Measurements from ENCODE around the gene OR2T4. TPM values are rescaled to one million over a fixed set of nuclear protein-coding genes. Genes with fewer than 3 reads are reported as not detected.

The OR2T4 gene, protein sequence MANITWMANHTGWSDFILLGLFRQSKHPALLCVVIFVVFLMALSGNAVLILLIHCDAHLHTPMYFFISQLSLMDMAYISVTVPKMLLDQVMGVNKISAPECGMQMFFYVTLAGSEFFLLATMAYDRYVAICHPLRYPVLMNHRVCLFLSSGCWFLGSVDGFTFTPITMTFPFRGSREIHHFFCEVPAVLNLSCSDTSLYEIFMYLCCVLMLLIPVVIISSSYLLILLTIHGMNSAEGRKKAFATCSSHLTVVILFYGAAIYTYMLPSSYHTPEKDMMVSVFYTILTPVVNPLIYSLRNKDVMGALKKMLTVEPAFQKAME
- polyA plus RNA-seq = not detected in 3 replicates
- polyA plus RNA-seq (2011; ENCODE audit: low read depth) = not detected
- not detected in 2 replicates for polyA plus RNA-seq (2011; cell fraction: cytosol; rRNA removed)
- polyA plus RNA-seq (2011; cell fraction: nucleus; rRNA removed) = not detected in 2 replicates
- not detected in 2 replicates for polyA plus RNA-seq (2012; ENCODE audit: low replicate concordance)
- not detected in 3 replicates for polyA minus RNA-seq
- polyA minus RNA-seq (2011; cell fraction: cytosol; rRNA and poly(A)+ RNA removed) = not detected
- polyA minus RNA-seq (2011; cell fraction: nucleus; rRNA and poly(A)+ RNA removed) = not detected in 2 replicates

DNA sequence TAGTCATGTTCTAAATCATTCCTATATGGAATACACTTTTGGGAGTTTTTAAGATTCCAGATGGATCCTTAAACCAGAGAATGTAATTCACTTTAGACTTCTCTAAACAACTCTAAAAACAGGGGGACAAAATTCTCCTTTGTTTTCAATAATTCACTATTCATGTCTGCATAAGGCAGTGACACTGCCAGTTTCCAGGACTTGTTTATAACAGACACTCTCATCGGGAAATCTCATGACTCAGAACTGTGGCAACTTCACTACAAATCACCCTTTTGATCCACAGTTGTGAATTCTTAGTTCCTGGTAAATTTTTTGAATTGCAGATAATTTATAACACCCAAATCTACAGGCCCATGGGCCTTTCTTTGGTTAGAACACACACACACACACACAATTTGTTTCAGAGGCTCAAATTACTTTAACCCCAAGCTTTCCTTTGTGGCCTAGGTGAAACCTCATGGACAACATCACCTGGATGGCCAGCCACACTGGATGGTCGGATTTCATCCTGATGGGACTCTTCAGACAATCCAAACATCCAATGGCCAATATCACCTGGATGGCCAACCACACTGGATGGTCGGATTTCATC lies at the start of gene OR2T4:
Gene OR2T4, plus strand, starts transcription at position 545 of the 595 bp plus-strand sequence. Its CDS starts 0 bp downstream, at position 545.
- no peaks in the 10 kb centered on the region for H3K9me1 ChIP-seq (ENCODE audit: control insufficient read depth, extremely low read depth, insufficient read depth, low read length)
- H4K20me1 ChIP-seq (ENCODE audit: control insufficient read depth, extremely low read depth, insufficient read depth, low read length) = no peaks in the 10 kb centered on the region
- no peak within 1 kb of the TSS for H3K9ac ChIP-seq (ENCODE audit: control insufficient read depth, extremely low read depth, insufficient read depth, low read length)
- H2AFZ ChIP-seq (ENCODE audit: control insufficient read depth, low read length) = no peak within 1 kb of the TSS
- H3K4me3 ChIP-seq (ENCODE audit: control insufficient read depth in 2 of 3, extremely low read depth in 1 of 3, insufficient read depth in 2 of 3, low read depth in 1 of 3, low read length in 3 of 3) = no peak within 1 kb of the TSS
- H3K4me2 ChIP-seq (ENCODE audit: control insufficient read depth, extremely low read depth, insufficient read depth, low read depth, low read length) = no peak within 1 kb of the TSS
- peaks cover 2% of the 10 kb centered on the region for H3K9me3 ChIP-seq (ENCODE audit: control insufficient read depth, low read depth, low read length)
- no peak within 1 kb of the TSS for H3K27ac ChIP-seq (ENCODE audit: control insufficient read depth, insufficient read depth, low read length)
- DNase-seq (ENCODE audit: low read depth, low spot score) (no peak), FAIRE-seq (no peak)
- H3K27me3 ChIP-seq (ENCODE audit: control insufficient read depth, extremely low read depth, insufficient read depth, low read length) = no peaks in the 10 kb centered on the region
- H3K4me1 ChIP-seq (ENCODE audit: control insufficient read depth, extremely low read depth, insufficient read depth, low read length) = no peaks in the 10 kb centered on the region
- H3K36me3 ChIP-seq (ENCODE audit: control insufficient read depth in 2 of 2, extremely low read depth in 1 of 2, insufficient read depth in 2 of 2, low read length in 2 of 2) = no peaks in the 10 kb centered on the region
- no peaks in the 10 kb centered on the region for H3K79me2 ChIP-seq (ENCODE audit: control insufficient read depth, insufficient read depth, low read length)
- no peak for TF ChIP-seq EZH2 (IDR thresholded peaks at IDR 0.05; ENCODE audit: low read length)
- TF ChIP-seq, protein P1, sequence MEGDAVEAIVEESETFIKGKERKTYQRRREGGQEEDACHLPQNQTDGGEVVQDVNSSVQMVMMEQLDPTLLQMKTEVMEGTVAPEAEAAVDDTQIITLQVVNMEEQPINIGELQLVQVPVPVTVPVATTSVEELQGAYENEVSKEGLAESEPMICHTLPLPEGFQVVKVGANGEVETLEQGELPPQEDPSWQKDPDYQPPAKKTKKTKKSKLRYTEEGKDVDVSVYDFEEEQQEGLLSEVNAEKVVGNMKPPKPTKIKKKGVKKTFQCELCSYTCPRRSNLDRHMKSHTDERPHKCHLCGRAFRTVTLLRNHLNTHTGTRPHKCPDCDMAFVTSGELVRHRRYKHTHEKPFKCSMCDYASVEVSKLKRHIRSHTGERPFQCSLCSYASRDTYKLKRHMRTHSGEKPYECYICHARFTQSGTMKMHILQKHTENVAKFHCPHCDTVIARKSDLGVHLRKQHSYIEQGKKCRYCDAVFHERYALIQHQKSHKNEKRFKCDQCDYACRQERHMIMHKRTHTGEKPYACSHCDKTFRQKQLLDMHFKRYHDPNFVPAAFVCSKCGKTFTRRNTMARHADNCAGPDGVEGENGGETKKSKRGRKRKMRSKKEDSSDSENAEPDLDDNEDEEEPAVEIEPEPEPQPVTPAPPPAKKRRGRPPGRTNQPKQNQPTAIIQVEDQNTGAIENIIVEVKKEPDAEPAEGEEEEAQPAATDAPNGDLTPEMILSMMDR (optimal IDR thresholded peaks at IDR 0.05 in 1 of 3, IDR thresholded peaks at IDR 0.05 in 1 of 3, conservative IDR thresholded peaks at IDR 0.05 in 1 of 3; ENCODE audit: extremely low read depth in 1 of 3, insufficient read depth in 2 of 3, low read length in 3 of 3) = no peak
- dilution Hi-C loops (cut with MboI; ENCODE audit: extremely low pct_ligation_motif_present, low sequenced_read_pairs) = no loop called here

DNA sequence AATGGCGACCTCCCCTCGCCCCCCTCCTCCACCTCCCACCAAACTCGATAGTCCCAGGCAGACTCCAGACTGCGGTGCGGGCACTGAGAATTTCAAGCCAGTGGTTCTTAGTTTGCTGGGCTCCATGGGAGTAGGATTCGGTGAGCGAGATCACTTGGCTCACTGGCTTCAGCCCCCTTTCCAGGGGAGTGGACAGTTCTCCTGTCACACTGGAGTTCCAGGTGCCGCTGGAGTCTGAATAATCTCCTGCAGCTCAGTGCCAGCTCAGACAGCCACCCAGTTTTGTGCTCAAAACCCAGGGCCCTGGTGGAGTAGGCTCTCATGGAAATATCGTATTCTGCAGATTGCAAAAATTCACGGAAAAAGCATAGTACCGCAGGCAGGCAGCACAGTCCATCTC lies 44.7 kb upstream of the OR2T4 start:
- H2AFZ ChIP-seq (ENCODE audit: control insufficient read depth, low read length) = no peak overlapping the region
- H3K27ac ChIP-seq (ENCODE audit: control insufficient read depth, insufficient read depth, low read length) = no peak overlapping the region
- peaks cover 2% of the 10 kb centered on the region for H3K9me3 ChIP-seq (ENCODE audit: control insufficient read depth, low read depth, low read length)
- no peaks in the 10 kb centered on the region for H3K9me1 ChIP-seq (ENCODE audit: control insufficient read depth, extremely low read depth, insufficient read depth, low read length)
- dilution Hi-C loops (cut with MboI; ENCODE audit: extremely low pct_ligation_motif_present, low sequenced_read_pairs) = no loop called here
- FAIRE-seq (no peak), DNase-seq (ENCODE audit: low read depth, low spot score) (no peak)
- H3K9ac ChIP-seq (ENCODE audit: control insufficient read depth, extremely low read depth, insufficient read depth, low read length) = no peak overlapping the region
- H3K79me2 ChIP-seq (ENCODE audit: control insufficient read depth, insufficient read depth, low read length) = no peaks in the 10 kb centered on the region
- no peaks in the 10 kb centered on the region for H4K20me1 ChIP-seq (ENCODE audit: control insufficient read depth, extremely low read depth, insufficient read depth, low read length)
- H3K4me1 ChIP-seq (ENCODE audit: control insufficient read depth, extremely low read depth, insufficient read depth, low read length) = no peaks in the 10 kb centered on the region
- no peak for TF ChIP-seq EZH2 (IDR thresholded peaks at IDR 0.05; ENCODE audit: low read length)
- TF ChIP-seq, protein P1 (optimal IDR thresholded peaks at IDR 0.05 in 1 of 3, IDR thresholded peaks at IDR 0.05 in 1 of 3, conservative IDR thresholded peaks at IDR 0.05 in 1 of 3; ENCODE audit: extremely low read depth in 1 of 3, insufficient read depth in 2 of 3, low read length in 3 of 3) = no peak
- H3K4me3 ChIP-seq (ENCODE audit: control insufficient read depth in 2 of 3, extremely low read depth in 1 of 3, insufficient read depth in 2 of 3, low read depth in 1 of 3, low read length in 3 of 3) = no peak overlapping the region
- no peak overlapping the region for H3K4me2 ChIP-seq (ENCODE audit: control insufficient read depth, extremely low read depth, insufficient read depth, low read depth, low read length)
- no peaks in the 10 kb centered on the region for H3K27me3 ChIP-seq (ENCODE audit: control insufficient read depth, extremely low read depth, insufficient read depth, low read length)
- no peaks in the 10 kb centered on the region for H3K36me3 ChIP-seq (ENCODE audit: control insufficient read depth in 2 of 2, extremely low read depth in 1 of 2, insufficient read depth in 2 of 2, low read length in 2 of 2)
